Measurements from ENCODE around the gene STUB1.
"Not testable (repeated sequence)": the region's sequence is repeated elsewhere in the genome, so short reads cannot be mapped to it uniquely, and the experiment has no call there.

Gene STUB1

GRCh38 chr16:680967-681745 is 946 bp downstream of the STUB1 start:
- no peak for DNase-seq

GRCh38 chr16:681746-682427 is 1.7 kb downstream of the STUB1 start:
- no peak for DNase-seq

- no peak for DNase-seq
These were observed 2.5 kb downstream of the STUB1 start for GRCh38 chr16:682493-683395.

- DNase-seq, result no peak
These were observed 3.3 kb downstream of the STUB1 start for GRCh38 chr16:683396-684070.

GRCh38 chr16:684071-684794 is 4.0 kb downstream of the STUB1 start, which contains the start of gene JMJD8:
Gene JMJD8 (minus strand): TSS chr16:684334. CDS start chr16:684319, 15 bp downstream.
- DNase-seq, result peak; percentile 86

- DNase-seq, result no peak
These were observed 4.9 kb downstream of the STUB1 start for GRCh38 chr16:684961-685696.

GRCh38 chr16:685967-686366 is 5.8 kb downstream of the STUB1 start:
- DNase-seq, result peak; percentile 21

- no peak for DNase-seq
These were observed 6.5 kb downstream of the STUB1 start for GRCh38 chr16:686459-687260.

GRCh38 chr16:687499-687898 is 7.3 kb downstream of the STUB1 start:
- DNase-seq, result no peak

- DNase-seq, result no peak
These were observed 9.1 kb downstream of the STUB1 start for GRCh38 chr16:689175-689897.

GRCh38 chr16:691242-691641 is 11.0 kb downstream of the STUB1 start:
- DNase-seq, result not testable (repeated sequence)

GRCh38 chr16:692356-693108 is 12.3 kb downstream of the STUB1 start:
- DNase-seq, result no peak

- no peak for DNase-seq
These were observed 13.2 kb downstream of the STUB1 start for GRCh38 chr16:693364-693763.

GRCh38 chr16:693766-694165 is 13.6 kb downstream of the STUB1 start:
- DNase-seq, result no peak

- DNase-seq, result no peak
These were observed 14.1 kb downstream of the STUB1 start for GRCh38 chr16:694187-694862.

GRCh38 chr16:694863-695354 is 14.7 kb downstream of the STUB1 start:
- DNase-seq, result no peak

- no peak for DNase-seq
These were observed 15.3 kb downstream of the STUB1 start for GRCh38 chr16:695355-696089.
